ENCODE results near the gene PDS5B.
"Not testable (repeated sequence)": the region's sequence is repeated elsewhere in the genome, so short reads cannot be mapped to it uniquely, and the experiment has no call there.

Gene PDS5B

DNA sequence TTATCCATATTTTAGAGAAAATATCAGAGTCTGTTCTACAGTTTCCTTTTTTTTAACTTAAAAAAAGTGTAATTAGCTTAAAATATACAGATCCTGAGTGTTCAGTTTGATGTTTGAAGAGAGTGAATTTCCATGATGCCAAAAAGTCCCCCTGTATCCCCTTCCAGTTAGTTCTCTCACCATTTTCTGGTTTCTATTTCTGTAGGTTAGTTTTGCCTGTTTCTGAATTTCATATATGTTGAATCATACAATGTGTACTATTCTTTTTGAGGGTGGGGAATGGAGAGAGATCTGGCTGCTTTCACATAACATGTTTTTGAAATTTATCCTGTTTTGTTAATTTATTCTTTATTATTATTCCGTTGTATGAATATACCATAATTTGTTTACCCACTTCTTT, 95.9 kb downstream of the PDS5B start:
- DNase-seq (ENCODE audit: low read depth, low spot score): no peak
- ChIA-PET POLR2A (no interaction called here), CTCF (interaction anchor here (0.6 to 1.8 kb wide), 3 partner anchors 10 to 1040 kb away, joined by 3 to 4 read pairs (median 4); no protein-coding TSS in a partner anchor)
- no peak overlapping the region for H3K4me3 ChIP-seq (ENCODE audit: low read depth, low read length)
- no peak for TF ChIP-seq CTCF (IDR thresholded peaks at IDR 0.05; ENCODE audit: insufficient read depth, low read length, missing control alignments)

DNA sequence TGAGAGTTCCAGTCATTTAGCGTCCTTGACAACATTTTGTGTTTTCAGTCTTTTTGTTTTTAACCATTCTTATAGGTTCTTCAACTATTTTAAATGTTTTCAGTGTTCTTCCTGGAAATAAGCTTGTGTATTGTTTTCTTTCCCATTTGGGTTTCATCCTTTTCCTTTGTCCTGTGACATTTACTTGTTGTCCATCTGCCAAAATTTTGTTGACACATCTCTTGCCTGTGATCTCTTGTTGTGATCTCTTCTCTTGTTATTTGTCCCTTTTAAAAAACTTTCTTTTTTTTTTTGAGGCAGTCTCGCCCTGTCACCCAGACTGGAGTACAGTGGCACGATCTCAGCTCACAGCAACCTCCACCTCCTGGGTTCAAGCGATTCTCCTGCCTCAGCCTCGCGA, 96.5 kb downstream of the PDS5B start:
- ChIA-PET CTCF (interaction anchor here (0.6 to 1.8 kb wide), 5 partner anchors 9 to 1039 kb away, joined by 3 to 4 read pairs (median 4); no protein-coding TSS in a partner anchor), POLR2A (no interaction called here)
- TF ChIP-seq CTCF (IDR thresholded peaks at IDR 0.05; ENCODE audit: insufficient read depth, low read length, missing control alignments): no peak
- no peak for DNase-seq (ENCODE audit: low read depth, low spot score)
- no peak overlapping the region for H3K4me3 ChIP-seq (ENCODE audit: low read depth, low read length)

DNA sequence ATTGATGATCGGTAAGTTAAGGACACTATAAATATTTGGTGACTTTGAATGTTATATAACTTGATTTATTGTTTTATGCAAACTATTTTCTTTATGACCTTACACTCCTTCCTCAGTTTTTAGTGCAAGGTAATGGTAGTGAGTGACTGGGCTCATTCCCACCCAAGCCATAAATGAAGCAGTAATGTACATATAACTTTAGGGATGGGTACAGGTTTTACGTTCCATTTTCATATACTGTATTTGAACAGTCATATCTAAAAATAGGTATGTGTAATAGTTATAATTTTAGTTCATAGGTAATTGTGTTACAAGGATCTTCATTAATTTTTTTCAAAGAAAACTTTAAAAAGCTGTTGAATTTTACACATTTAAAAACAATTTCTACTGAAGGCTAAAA, 101.0 kb downstream of the PDS5B start:
- no peak overlapping the region for H3K4me3 ChIP-seq (ENCODE audit: low read depth, low read length)
- CTCF ChIA-PET: interaction anchor here (0.9 kb wide), 1 partner anchor 18 kb away, joined by 3 read pairs; no protein-coding TSS in a partner anchor
- TF ChIP-seq CTCF (IDR thresholded peaks at IDR 0.05; ENCODE audit: insufficient read depth, low read length, missing control alignments): no peak
- POLR2A ChIA-PET: no interaction called here
- no peak for DNase-seq (ENCODE audit: low read depth, low spot score)

DNA sequence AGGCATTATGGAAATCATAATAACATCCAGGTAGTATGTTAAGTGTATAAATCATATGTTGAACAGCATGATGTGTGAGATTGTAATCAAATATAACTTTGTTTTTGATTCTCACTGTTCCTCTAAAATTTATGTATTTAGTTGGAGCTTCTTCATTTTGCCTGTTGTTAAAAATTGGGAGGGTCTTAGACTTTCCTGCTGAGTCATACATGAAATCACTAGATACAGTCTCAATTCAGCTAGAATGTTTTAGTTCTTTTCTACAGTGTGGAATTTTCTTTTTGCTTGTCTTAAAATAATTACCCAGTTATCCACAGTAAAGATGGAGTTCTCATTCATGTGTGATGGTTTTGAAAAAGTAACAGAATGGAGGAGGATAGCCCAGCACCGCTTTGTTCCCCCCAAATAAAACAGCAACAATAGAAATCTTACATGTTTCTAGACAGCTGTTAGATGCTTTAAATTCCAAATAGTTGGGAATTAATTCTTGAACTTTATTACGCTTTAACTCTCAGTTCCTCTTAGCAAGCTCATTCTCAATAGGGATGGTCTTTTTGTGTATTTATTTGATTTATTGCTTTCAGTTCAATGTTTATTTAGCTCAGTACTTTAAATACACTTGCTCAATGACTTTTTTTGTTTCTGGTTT, 109.5 kb downstream of the PDS5B start:
- no peak overlapping the region for H3K4me3 ChIP-seq (ENCODE audit: low read depth, low read length)
- no peak for TF ChIP-seq CTCF (IDR thresholded peaks at IDR 0.05; ENCODE audit: insufficient read depth, low read length, missing control alignments)
- CTCF ChIA-PET: interaction anchor here (0.6 to 3.7 kb wide), 7 partner anchors 12 to 110 kb away, joined by 3 to 18 read pairs (median 4); partner anchors contain the start of gene PDS5B
- DNase-seq (ENCODE audit: low read depth, low spot score): no peak
- POLR2A ChIA-PET: no interaction called here

- ChIA-PET POLR2A (no interaction called here), CTCF (interaction anchor here (1.0 kb wide), 1 partner anchor 39 kb away, joined by 3 read pairs; no protein-coding TSS in a partner anchor)
- no peak for TF ChIP-seq CTCF (IDR thresholded peaks at IDR 0.05; ENCODE audit: insufficient read depth, low read length, missing control alignments)
- no peak for DNase-seq (ENCODE audit: low read depth, low spot score)
- no peak overlapping the region for H3K4me3 ChIP-seq (ENCODE audit: low read depth, low read length)
Measured at GRCh38 chr13:32707471-32707870, 121.2 kb downstream of the PDS5B start.

DNA sequence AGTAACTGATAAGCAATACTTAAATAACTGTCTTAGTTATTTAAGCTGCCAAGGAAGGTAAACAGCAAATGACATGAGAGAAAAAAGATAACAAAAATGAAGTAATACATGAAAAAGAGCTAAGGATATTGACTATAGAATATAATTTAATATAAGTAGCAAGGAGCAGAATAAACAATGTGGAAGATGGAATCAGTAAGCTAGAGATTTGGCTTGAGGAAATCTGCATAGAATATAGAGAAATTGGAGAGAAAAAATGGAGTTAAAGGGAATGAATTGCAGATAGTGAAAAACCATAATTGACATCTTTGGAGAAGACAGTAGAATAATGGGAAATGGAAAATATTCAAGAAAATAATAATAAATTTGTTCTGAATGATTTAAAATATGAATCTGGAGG, 127.1 kb downstream of the PDS5B start:
- no peak for DNase-seq (ENCODE audit: low read depth, low spot score)
- CTCF ChIA-PET: no interaction called here
- POLR2A ChIA-PET: no interaction called here
- no peak overlapping the region for H3K4me3 ChIP-seq (ENCODE audit: low read depth, low read length)
- TF ChIP-seq CTCF (IDR thresholded peaks at IDR 0.05; ENCODE audit: insufficient read depth, low read length, missing control alignments): no peak

DNA sequence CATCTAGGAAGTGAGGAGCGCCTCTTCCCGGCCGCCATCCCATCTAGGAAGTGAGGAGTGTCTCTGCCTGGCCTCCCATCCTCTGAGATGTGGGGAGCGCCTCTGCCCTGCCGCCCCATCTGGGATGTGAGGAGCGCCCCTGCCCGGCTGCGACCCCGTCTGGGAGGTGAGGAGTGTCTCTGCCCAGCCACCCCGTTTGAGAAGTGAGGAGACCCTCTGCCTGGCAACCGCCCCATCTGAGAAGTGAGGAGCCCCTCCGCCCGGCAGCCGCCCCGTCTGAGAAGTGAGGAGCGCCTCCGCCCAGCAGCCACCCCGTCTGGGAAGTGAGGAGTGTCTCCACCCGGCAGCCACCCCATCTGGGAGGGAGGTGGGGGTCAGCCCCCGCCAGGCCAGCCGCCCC, 129.9 kb downstream of the PDS5B start:
- POLR2A ChIA-PET; H3K4me3 ChIP-seq (ENCODE audit: low read depth, low read length); DNase-seq (ENCODE audit: low read depth, low spot score); CTCF ChIA-PET: not testable (repeated sequence)

Measured in AG04449 (cell line).